Measurements from ENCODE around the gene FOXG1.

The FOXG1 gene

GRCh38 chr14:28779456-28779855, 12.9 kb downstream of the FOXG1 start:
- TF ChIP-seq, protein P1, sequence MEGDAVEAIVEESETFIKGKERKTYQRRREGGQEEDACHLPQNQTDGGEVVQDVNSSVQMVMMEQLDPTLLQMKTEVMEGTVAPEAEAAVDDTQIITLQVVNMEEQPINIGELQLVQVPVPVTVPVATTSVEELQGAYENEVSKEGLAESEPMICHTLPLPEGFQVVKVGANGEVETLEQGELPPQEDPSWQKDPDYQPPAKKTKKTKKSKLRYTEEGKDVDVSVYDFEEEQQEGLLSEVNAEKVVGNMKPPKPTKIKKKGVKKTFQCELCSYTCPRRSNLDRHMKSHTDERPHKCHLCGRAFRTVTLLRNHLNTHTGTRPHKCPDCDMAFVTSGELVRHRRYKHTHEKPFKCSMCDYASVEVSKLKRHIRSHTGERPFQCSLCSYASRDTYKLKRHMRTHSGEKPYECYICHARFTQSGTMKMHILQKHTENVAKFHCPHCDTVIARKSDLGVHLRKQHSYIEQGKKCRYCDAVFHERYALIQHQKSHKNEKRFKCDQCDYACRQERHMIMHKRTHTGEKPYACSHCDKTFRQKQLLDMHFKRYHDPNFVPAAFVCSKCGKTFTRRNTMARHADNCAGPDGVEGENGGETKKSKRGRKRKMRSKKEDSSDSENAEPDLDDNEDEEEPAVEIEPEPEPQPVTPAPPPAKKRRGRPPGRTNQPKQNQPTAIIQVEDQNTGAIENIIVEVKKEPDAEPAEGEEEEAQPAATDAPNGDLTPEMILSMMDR (IDR thresholded peaks at IDR 0.05; ENCODE audit: borderline replicate concordance, control extremely low read depth, extremely low read depth, insufficient read depth, missing control alignments), result no peak
- DNase-seq (ENCODE audit: low spot score), result no peak
- in situ Hi-C loops (cut with MboI; ENCODE audit: low sequenced_read_pairs, unreplicated experiment), result no loop called here

DNA sequence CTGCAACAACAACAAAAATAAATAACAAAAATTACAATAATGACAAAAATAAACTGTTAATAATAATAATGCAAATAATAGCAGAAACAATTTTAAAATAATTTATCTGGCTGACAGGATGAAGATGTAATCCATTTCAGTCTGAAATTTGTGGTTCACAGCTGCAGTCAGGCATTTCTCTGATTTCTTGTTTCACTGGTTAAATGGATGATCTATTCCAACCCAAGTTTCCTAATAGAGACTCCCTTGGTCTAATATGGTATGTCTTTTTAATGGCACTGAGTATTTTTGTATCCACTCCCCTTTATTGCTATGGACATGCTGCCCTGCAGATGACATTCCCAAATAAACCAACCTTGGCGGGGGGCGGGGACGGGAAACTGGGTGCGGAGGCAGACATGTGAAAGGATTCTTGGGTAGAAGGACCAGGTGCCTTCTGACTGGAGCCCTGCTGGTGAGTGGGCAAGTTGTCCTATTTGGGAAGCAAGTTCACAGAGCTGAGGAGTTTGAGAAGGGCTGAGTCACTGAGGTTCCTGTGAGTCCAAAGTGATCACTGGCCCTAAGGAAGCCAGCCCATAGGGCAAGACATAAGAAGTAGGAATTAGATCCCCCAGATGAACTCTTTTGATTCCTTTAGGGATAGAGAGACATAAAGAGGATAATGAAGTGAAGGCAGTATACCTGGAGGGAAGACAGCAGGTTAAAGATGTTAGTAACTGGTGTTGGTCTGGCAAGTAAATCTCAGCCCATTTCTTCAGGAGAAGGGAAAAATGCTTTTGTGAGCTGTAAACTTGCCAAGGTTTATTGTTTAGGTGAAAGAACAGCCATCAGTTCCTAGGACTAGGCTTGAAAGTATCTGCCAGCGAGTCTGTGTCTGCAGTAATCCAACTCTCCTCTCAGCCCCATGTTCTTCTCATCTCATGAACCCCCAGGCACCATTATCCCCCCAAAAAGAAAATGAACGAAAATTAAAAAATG, 14.5 kb downstream of the FOXG1 start:
- TF ChIP-seq, protein P1 (IDR thresholded peaks at IDR 0.05; ENCODE audit: borderline replicate concordance, control extremely low read depth, extremely low read depth, insufficient read depth, missing control alignments), result no peak
- no peak for DNase-seq (ENCODE audit: low spot score)
- in situ Hi-C loops (cut with MboI; ENCODE audit: low sequenced_read_pairs, unreplicated experiment), result no loop called here

DNA sequence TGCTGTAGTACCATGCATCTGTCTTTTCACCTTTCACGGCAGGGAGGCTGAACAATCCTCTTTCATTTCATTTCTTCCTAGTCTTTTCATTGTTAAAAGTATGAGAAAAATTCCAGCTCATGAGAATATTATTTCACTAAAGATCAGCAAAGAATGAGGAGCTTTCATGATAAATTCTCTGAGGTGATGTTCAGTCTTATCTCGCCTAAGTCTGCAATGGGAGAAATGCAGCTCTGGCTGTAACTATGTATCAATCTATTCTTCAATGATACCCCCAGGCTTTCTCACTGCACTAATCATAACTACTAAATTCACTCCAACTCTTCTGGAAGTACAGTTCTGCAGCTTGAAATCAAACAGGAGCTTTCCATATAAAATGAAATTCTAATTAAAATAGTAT, 15.7 kb downstream of the FOXG1 start:
- TF ChIP-seq, protein P1 (IDR thresholded peaks at IDR 0.05; ENCODE audit: borderline replicate concordance, control extremely low read depth, extremely low read depth, insufficient read depth, missing control alignments), result no peak
- in situ Hi-C loops (cut with MboI; ENCODE audit: low sequenced_read_pairs, unreplicated experiment), result no loop called here
- no peak for DNase-seq (ENCODE audit: low spot score)

GRCh38 chr14:28783664-28784063, 17.1 kb downstream of the FOXG1 start:
- in situ Hi-C loops (cut with MboI; ENCODE audit: low sequenced_read_pairs, unreplicated experiment), result no loop called here
- TF ChIP-seq, protein P1 (IDR thresholded peaks at IDR 0.05; ENCODE audit: borderline replicate concordance, control extremely low read depth, extremely low read depth, insufficient read depth, missing control alignments), result no peak
- DNase-seq (ENCODE audit: low spot score), result no peak

DNA sequence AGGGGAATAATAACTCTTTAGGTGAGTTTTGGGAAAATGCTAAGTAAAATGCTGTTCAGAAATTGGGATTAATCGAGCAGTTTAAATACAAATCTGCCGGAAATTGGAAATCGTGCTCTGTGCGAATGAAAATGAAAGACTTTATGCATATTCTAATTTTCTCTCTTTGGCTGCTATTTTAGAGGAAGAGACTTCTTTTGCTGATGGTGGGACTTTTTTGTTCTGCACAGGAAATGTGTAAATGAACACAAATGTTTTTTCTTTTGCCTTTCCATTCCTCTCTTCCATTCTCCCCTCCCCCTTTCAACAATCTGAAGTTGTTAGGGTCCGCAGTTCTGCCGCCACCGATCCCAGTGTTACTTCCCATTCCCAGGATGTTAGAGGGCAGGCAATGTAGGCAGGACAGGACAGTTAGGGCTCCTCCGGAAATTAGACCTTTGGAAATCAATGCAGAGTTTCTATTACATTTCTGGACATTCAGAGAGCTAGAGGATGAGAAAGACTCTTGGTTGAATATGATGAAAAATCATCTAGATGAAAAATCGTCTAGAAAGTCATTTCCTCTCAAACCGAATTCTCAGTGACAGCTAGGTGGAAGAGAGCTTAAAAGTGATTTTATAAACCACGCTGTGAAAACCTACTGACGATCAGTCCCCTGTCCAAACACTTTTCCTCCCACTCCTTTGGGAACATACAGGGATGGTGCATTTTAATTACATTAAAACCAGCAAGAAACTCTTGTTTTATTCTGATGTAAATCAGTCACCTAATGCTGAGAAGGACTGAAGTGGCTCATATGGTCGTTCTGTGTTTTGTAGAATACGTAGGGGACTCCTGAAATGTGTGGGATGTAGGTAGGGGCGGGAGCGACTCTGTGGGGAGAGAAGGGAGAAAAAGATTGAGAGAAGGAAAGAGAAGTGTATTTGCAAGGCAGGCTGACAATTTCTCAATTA, 17.8 kb downstream of the FOXG1 start:
- TF ChIP-seq, protein P1 (IDR thresholded peaks at IDR 0.05; ENCODE audit: borderline replicate concordance, control extremely low read depth, extremely low read depth, insufficient read depth, missing control alignments), result no peak
- no peak for DNase-seq (ENCODE audit: low spot score)
- in situ Hi-C loops (cut with MboI; ENCODE audit: low sequenced_read_pairs, unreplicated experiment), result no loop called here

Data from GM13976 (cell line).